Measurements from ENCODE around the gene CCDC191. TPM values are rescaled to one million over a fixed set of nuclear protein-coding genes. Genes with fewer than 3 reads are reported as not detected.

The CCDC191 gene
- total RNA-seq, 3 donors from 2014 or later = 4.3 to 13.2 (median 10.8) TPM

- Histone ChIP-seq H3K9me3 (no peaks in the 10 kb centered on the region), H3K36me3 (no peaks in the 10 kb centered on the region), H3K27ac (peak within 1 kb of the TSS; percentile 71 to 80), H3K27me3 (no peaks in the 10 kb centered on the region), H3K4me1 (no peaks in the 10 kb centered on the region), H3K4me3 (peak within 1 kb of the TSS; percentile 75 to 92 (median 82))
- TF ChIP-seq POLR2AphosphoS5 (IDR thresholded peaks at IDR 0.05) (no peak), POLR2A (IDR thresholded peaks at IDR 0.05) (no peak)
- TF ChIP-seq, protein P1, sequence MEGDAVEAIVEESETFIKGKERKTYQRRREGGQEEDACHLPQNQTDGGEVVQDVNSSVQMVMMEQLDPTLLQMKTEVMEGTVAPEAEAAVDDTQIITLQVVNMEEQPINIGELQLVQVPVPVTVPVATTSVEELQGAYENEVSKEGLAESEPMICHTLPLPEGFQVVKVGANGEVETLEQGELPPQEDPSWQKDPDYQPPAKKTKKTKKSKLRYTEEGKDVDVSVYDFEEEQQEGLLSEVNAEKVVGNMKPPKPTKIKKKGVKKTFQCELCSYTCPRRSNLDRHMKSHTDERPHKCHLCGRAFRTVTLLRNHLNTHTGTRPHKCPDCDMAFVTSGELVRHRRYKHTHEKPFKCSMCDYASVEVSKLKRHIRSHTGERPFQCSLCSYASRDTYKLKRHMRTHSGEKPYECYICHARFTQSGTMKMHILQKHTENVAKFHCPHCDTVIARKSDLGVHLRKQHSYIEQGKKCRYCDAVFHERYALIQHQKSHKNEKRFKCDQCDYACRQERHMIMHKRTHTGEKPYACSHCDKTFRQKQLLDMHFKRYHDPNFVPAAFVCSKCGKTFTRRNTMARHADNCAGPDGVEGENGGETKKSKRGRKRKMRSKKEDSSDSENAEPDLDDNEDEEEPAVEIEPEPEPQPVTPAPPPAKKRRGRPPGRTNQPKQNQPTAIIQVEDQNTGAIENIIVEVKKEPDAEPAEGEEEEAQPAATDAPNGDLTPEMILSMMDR (IDR thresholded peaks at IDR 0.05) = no peak
- peak; percentile 30 to 54 for DNase-seq (ENCODE audit: low spot score in 2 of 2)
- intact Hi-C loops (cut with DNase I; ENCODE audit: low total_unique reads) = no loop called here
These were observed 108.8 kb downstream of the CCDC191 start, which contains the start of gene ZDHHC23 for GRCh38 chr3:113947372-113948014. Gene ZDHHC23 (plus strand): TSS chr3:113948013. CDS start chr3:113948803, 790 bp downstream.

DNA sequence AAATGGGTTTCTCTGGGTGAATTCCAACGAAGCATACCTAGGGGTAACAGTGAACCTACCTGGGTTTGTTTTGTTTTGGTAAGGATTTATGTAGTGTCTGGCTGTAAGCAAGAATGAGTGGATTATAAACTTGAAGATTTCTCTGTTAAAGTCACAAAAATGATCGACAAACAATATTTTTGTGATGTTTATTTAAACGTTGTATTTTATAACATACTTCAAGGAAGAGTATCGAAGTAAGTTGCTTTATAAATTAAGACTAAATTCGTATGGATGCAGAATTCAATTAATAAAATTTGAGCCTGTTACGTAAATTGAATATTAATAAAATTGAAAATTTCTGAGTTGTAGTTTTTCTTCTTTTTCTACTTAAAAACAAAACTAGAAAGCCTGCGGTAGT, 109.5 kb downstream of the CCDC191 start:
- intact Hi-C loops (cut with DNase I; ENCODE audit: low total_unique reads) = no loop called here
- no peak for TF ChIP-seq POLR2AphosphoS5 (IDR thresholded peaks at IDR 0.05)
- no peak for TF ChIP-seq POLR2A (IDR thresholded peaks at IDR 0.05)
- TF ChIP-seq, protein P1 (IDR thresholded peaks at IDR 0.05) = no peak
- no peak for DNase-seq (ENCODE audit: low spot score in 2 of 2)
- H3K4me1 ChIP-seq = no peaks in the 10 kb centered on the region
- H3K27ac ChIP-seq = no peak overlapping the region
- no peaks in the 10 kb centered on the region for H3K36me3 ChIP-seq
- H3K27me3 ChIP-seq = no peaks in the 10 kb centered on the region
- peak overlapping the region in 2 of 3 donors; percentile 75 to 82 for H3K4me3 ChIP-seq
- H3K9me3 ChIP-seq = no peaks in the 10 kb centered on the region

DNA sequence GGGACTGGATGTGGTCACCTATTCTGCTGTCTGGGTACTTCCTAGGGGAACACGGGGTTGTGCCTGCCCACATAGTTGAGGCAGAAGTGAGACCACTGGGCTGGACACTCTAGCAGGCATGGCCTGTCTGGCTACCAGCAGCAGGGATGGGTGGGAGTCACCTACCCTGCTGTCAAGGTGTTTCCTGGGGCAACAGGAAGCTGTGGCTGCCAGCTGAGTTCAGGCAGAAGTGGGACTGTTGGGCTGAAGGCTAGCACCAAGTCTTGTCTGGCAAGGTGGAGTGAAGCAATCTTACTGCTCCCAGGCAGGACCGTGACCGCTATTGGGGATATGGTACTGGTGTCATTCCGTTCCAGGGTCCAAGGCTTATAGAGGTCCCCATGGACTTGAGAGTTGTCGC, 128.8 kb downstream of the CCDC191 start:
- TF ChIP-seq POLR2A (IDR thresholded peaks at IDR 0.05) = no peak
- TF ChIP-seq POLR2AphosphoS5 (IDR thresholded peaks at IDR 0.05) = no peak
- TF ChIP-seq, protein P1 (IDR thresholded peaks at IDR 0.05) = no peak
- Histone ChIP-seq H3K27me3 (no peaks in the 10 kb centered on the region), H3K4me1 (no peaks in the 10 kb centered on the region), H3K9me3 (peaks cover 0 to 14% of the 10 kb centered on the region in 2 donors), H3K27ac (no peak overlapping the region), H3K4me3 (no peak overlapping the region), H3K36me3 (no peaks in the 10 kb centered on the region)
- DNase-seq (ENCODE audit: low spot score in 2 of 2) = no peak
- intact Hi-C loops (cut with DNase I; ENCODE audit: low total_unique reads) = no loop called here

DNA sequence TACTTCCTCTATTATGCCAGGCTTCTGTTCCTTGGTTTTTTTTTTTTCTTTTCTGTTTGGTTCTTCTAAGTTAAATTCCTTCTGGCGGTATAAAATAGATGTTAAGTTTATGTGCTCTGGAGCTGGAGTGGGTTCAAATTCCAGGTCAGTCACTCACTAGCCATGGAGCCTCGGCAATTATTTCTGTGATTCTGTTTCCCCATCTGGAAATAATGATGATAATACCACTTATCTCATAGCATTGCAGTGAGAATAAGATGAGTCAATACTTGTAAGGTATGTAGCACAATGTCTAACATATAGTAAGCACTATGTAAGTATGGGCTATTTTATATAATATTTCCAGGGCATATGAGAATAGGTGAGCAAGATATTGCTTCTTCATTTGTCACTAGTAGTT, 141.7 kb downstream of the CCDC191 start:
- Histone ChIP-seq H3K4me3 (no peak overlapping the region), H3K27ac (no peak overlapping the region), H3K9me3 (no peaks in the 10 kb centered on the region), H3K27me3 (no peaks in the 10 kb centered on the region), H3K36me3 (no peaks in the 10 kb centered on the region), H3K4me1 (no peaks in the 10 kb centered on the region)
- no peak for DNase-seq (ENCODE audit: low spot score in 2 of 2)
- TF ChIP-seq POLR2AphosphoS5 (IDR thresholded peaks at IDR 0.05) (no peak), POLR2A (IDR thresholded peaks at IDR 0.05) (no peak)
- TF ChIP-seq, protein P1 (IDR thresholded peaks at IDR 0.05) = no peak
- intact Hi-C loops (cut with DNase I; ENCODE audit: low total_unique reads) = no loop called here

Other genes with a start within 250 kb of the CCDC191 start
- gene GRAMD1C, start 217.7 kb downstream of the CCDC191 start, total RNA-seq = 10 to 100 TPM in 2 of 3 donors, 1 to 10 TPM in 1; 1.6 to 49.8 (median 18.4) TPM
- 1 to 10 TPM; 3.5 to 9.2 (median 7.2) TPM for gene ZDHHC23, start 108.5 kb downstream of the CCDC191 start, total RNA-seq
- gene QTRT2, start 211 bp upstream of the CCDC191 start, total RNA-seq = 10 to 100 TPM; 11.0 to 25.8 (median 15.1) TPM
- not detected for gene DRD3, start 122.5 kb upstream of the CCDC191 start, total RNA-seq
- under 1 TPM in 2 of 3 donors, not detected in 1; 0.16 to 0.33 TPM for gene ZNF80, start 181.1 kb upstream of the CCDC191 start, total RNA-seq
- under 1 TPM; 0.29 to 0.48 (median 0.33) TPM for gene TIGIT, start 237.5 kb upstream of the CCDC191 start, total RNA-seq